Spleen (tissue), 7 donors: ENCODE measurements around the gene GMDS.

Source experiments
- POLR2A ChIP-seq, 3 donors: fragments of 450-650 bp; IDR thresholded peaks; one replicate each; pipeline ENCODE4 v1.5.1; 2017; ENCODE audit warnings: antibody characterized with exemption in 3 of 3, mild to moderate bottlenecking in 1 of 3
- POLR2AphosphoS5 ChIP-seq, 3 donors: sonication (generic); formaldehyde crosslinking; IDR thresholded peaks; one replicate each; pipeline ENCODE4 v1.5.1; 2017; ENCODE audit warnings: antibody characterized with exemption in 3 of 3
- TF ChIP-seq, protein P1 (sequence below), 11 experiments: fragments of 200-600 bp in 7 of 11; fragments of 450-650 bp in 4 of 11; sonication (generic) in 4 of 11; IDR thresholded peaks in 8 of 11; conservative IDR thresholded peaks in 3 of 11; 1 replicate in 7 of 11; 2 replicates in 4 of 11; pipeline versions ENCODE4 v1.4.0 to v1.8.0; 2016 to 2021; ENCODE audit warnings: antibody characterized with exemption in 11 of 11, inconsistent platforms in 4 of 11, mild to moderate bottlenecking in 1 of 11
- donor health status: DM: no; HTN: no; CAD: no; lungs with moderate emphysema.
- donor health status: DM: no; HTN: no; CAD: no.
- donor health status: DM: no; HTN: no; CAD: no.

GRCh38 chr6:2119275-2119674, 126.1 kb downstream of the GMDS start:
- TF ChIP-seq POLR2AphosphoS5 (IDR thresholded peaks at IDR 0.05): no peak
- TF ChIP-seq, protein P1, sequence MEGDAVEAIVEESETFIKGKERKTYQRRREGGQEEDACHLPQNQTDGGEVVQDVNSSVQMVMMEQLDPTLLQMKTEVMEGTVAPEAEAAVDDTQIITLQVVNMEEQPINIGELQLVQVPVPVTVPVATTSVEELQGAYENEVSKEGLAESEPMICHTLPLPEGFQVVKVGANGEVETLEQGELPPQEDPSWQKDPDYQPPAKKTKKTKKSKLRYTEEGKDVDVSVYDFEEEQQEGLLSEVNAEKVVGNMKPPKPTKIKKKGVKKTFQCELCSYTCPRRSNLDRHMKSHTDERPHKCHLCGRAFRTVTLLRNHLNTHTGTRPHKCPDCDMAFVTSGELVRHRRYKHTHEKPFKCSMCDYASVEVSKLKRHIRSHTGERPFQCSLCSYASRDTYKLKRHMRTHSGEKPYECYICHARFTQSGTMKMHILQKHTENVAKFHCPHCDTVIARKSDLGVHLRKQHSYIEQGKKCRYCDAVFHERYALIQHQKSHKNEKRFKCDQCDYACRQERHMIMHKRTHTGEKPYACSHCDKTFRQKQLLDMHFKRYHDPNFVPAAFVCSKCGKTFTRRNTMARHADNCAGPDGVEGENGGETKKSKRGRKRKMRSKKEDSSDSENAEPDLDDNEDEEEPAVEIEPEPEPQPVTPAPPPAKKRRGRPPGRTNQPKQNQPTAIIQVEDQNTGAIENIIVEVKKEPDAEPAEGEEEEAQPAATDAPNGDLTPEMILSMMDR (IDR thresholded peaks at IDR 0.05 in 8 of 11, conservative IDR thresholded peaks at IDR 0.05 in 3 of 11): no peak
- TF ChIP-seq POLR2A (IDR thresholded peaks at IDR 0.05): no peak
